ENCODE data around the gene ASXL2. TPM values are rescaled to one million over a fixed set of nuclear protein-coding genes. Genes with fewer than 3 reads are reported as not detected.
A peak's percentile ranks its signal among the peaks of the same experiment; 100 is the strongest.

The ASXL2 gene
- total and polyA plus RNA-seq, 2 of the 13 experiments (the other 11 are each of a cell fraction or from before 2014, with no cell fraction given) = 12.1 to 19.2 TPM

DNA sequence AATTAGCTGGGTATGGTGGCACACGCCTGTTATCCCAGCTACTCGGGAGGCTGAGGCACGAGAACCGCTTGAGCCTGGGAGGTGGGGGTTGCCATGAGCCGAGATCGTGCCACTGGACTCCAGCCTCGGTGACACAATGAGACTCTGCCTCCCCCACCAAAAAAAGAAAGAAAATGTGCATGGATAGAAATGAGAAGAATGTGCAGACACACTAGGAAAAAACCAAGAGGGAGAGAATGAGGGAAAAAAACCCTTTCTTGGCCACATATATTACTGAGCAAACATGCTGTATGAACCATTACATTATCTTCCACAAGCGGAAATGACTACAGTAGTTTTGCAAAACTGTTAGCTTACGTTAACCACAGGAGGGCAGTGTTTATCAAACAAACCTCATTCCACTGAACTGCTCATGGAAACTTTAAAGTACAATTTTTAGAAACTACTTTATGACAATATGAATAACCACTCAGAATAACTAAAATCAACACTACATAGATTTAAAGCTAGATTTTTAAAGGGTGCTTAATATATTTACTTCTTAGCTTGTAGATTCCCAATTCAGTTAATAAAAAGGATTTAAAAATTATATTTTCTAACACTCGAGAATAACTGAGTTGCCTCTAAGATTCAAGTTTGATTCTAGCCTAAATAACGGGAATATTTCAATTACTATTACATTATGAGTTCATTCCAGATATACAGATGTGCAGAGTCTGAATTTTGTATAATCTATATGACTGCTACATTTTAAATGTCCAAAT lies 26.4 kb downstream of the ASXL2 start (continued):
- TF ChIP-seq, protein P1, sequence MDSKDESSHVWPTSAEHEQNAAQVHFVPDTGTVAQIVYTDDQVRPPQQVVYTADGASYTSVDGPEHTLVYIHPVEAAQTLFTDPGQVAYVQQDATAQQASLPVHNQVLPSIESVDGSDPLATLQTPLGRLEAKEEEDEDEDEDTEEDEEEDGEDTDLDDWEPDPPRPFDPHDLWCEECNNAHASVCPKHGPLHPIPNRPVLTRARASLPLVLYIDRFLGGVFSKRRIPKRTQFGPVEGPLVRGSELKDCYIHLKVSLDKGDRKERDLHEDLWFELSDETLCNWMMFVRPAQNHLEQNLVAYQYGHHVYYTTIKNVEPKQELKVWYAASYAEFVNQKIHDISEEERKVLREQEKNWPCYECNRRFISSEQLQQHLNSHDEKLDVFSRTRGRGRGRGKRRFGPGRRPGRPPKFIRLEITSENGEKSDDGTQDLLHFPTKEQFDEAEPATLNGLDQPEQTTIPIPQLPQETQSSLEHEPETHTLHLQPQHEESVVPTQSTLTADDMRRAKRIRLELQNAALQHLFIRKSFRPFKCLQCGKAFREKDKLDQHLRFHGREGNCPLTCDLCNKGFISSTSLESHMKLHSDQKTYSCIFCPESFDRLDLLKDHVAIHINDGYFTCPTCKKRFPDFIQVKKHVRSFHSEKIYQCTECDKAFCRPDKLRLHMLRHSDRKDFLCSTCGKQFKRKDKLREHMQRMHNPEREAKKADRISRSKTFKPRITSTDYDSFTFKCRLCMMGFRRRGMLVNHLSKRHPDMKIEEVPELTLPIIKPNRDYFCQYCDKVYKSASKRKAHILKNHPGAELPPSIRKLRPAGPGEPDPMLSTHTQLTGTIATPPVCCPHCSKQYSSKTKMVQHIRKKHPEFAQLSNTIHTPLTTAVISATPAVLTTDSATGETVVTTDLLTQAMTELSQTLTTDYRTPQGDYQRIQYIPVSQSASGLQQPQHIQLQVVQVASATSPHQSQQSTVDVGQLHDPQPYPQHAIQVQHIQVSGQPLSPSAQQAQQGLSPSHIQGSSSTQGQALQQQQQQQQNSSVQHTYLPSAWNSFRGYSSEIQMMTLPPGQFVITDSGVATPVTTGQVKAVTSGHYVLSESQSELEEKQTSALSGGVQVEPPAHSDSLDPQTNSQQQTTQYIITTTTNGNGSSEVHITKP (CRISPR knock-in tag; IDR thresholded peaks at IDR 0.05; ENCODE audit: low read depth) = no peak
- TF ChIP-seq PITX1 (CRISPR knock-in tag; IDR thresholded peaks at IDR 0.05) (no peak), ZNF326 (CRISPR knock-in tag; IDR thresholded peaks at IDR 0.05; ENCODE audit: borderline replicate concordance) (no peak), TOE1 (CRISPR knock-in tag; IDR thresholded peaks at IDR 0.05) (no peak), PTBP1 (IDR thresholded peaks at IDR 0.05; ENCODE audit: low read depth, low read length, poor library complexity, severe bottlenecking) (no peak), SALL1 (CRISPR knock-in tag; IDR thresholded peaks at IDR 0.05) (peak; percentile 31; the same call in 1 of the 2 replicates), KLF6 (CRISPR knock-in tag; IDR thresholded peaks at IDR 0.05) (no peak), RARG (CRISPR knock-in tag; IDR thresholded peaks at IDR 0.05; ENCODE audit: low read depth) (no peak), AGO2 (optimal IDR thresholded peaks at IDR 0.05; ENCODE audit: low read depth, low read length) (no peak), EP300 (IDR thresholded peaks at IDR 0.05; ENCODE audit: low read depth in 2 of 2, low read length in 2 of 2) (peak in 1 of 2 experiments; percentile 35; a peak in 1 of 4 replicates), EP300 (CRISPR knock-in tag; IDR thresholded peaks at IDR 0.05; ENCODE audit: borderline replicate concordance) (0 out of 2 replicates have a peak, but pooled peaks have one; percentile 15), ZNF337 (CRISPR knock-in tag; IDR thresholded peaks at IDR 0.05; ENCODE audit: borderline replicate concordance, low read depth) (no peak), GATAD1 (CRISPR knock-in tag; IDR thresholded peaks at IDR 0.05) (peak; percentile 49; the same call in 1 of the 2 replicates), ADNP (CRISPR knock-in tag; IDR thresholded peaks at IDR 0.05) (no peak), GTF3A (CRISPR knock-in tag; conservative IDR thresholded peaks at IDR 0.05) (no peak), BHLHE40 (IDR thresholded peaks at IDR 0.05; ENCODE audit: low read length) (no peak), HMG20A (CRISPR knock-in tag; IDR thresholded peaks at IDR 0.05; ENCODE audit: borderline replicate concordance) (peak; percentile 17; the same call in 1 of the 2 replicates), SOX13 (IDR thresholded peaks at IDR 0.05) (no peak), SOX13 (CRISPR knock-in tag; conservative IDR thresholded peaks at IDR 0.05 in 1 of 2, IDR thresholded peaks at IDR 0.05 in 1 of 2) (peak in 1 of 2 experiments; percentile 41; a peak in 1 of 4 replicates), NCOA2 (CRISPR knock-in tag; IDR thresholded peaks at IDR 0.05) (no peak)
- TF ChIP-seq, protein P2, sequence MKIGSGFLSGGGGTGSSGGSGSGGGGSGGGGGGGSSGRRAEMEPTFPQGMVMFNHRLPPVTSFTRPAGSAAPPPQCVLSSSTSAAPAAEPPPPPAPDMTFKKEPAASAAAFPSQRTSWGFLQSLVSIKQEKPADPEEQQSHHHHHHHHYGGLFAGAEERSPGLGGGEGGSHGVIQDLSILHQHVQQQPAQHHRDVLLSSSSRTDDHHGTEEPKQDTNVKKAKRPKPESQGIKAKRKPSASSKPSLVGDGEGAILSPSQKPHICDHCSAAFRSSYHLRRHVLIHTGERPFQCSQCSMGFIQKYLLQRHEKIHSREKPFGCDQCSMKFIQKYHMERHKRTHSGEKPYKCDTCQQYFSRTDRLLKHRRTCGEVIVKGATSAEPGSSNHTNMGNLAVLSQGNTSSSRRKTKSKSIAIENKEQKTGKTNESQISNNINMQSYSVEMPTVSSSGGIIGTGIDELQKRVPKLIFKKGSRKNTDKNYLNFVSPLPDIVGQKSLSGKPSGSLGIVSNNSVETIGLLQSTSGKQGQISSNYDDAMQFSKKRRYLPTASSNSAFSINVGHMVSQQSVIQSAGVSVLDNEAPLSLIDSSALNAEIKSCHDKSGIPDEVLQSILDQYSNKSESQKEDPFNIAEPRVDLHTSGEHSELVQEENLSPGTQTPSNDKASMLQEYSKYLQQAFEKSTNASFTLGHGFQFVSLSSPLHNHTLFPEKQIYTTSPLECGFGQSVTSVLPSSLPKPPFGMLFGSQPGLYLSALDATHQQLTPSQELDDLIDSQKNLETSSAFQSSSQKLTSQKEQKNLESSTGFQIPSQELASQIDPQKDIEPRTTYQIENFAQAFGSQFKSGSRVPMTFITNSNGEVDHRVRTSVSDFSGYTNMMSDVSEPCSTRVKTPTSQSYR (CRISPR knock-in tag; IDR thresholded peaks at IDR 0.05; ENCODE audit: borderline replicate concordance) = peak; percentile 50; the same call in 1 of the 2 replicates
- TF ChIP-seq, protein P3, sequence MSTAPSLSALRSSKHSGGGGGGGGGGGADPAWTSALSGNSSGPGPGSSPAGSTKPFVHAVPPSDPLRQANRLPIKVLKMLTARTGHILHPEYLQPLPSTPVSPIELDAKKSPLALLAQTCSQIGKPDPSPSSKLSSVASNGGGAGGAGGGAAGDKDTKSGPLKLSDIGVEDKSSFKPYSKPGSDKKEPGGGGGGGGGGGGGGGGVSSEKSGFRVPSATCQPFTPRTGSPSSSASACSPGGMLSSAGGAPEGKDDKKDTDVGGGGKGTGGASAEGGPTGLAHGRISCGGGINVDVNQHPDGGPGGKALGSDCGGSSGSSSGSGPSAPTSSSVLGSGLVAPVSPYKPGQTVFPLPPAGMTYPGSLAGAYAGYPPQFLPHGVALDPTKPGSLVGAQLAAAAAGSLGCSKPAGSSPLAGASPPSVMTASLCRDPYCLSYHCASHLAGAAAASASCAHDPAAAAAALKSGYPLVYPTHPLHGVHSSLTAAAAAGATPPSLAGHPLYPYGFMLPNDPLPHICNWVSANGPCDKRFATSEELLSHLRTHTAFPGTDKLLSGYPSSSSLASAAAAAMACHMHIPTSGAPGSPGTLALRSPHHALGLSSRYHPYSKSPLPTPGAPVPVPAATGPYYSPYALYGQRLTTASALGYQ (CRISPR knock-in tag; IDR thresholded peaks at IDR 0.05) = no peak
